Measurements from ENCODE around the gene WDPCP.

DNA sequence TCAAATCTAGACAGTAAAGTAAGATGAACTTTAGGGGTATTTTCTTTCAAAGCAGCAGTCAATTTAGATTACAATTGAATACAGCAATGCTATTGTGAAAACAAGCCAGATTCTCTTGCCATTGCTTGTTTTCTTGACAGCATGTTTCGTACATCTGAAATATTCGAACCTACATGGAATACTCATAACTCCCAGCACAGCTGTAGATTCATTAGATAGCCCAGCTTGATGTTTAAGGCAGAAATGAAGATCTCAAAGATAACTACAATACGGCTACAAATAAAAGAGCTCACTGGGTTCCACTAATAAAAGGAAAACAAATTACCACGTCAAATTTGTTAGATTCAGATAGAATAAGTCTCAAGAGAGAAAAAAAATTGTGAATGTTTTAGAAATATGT, 208.8 kb downstream of the WDPCP start:
- TF ChIP-seq TAF1 (IDR thresholded peaks at IDR 0.05; ENCODE audit: borderline replicate concordance, low read depth, low read length): no peak
- TF ChIP-seq, protein P1, sequence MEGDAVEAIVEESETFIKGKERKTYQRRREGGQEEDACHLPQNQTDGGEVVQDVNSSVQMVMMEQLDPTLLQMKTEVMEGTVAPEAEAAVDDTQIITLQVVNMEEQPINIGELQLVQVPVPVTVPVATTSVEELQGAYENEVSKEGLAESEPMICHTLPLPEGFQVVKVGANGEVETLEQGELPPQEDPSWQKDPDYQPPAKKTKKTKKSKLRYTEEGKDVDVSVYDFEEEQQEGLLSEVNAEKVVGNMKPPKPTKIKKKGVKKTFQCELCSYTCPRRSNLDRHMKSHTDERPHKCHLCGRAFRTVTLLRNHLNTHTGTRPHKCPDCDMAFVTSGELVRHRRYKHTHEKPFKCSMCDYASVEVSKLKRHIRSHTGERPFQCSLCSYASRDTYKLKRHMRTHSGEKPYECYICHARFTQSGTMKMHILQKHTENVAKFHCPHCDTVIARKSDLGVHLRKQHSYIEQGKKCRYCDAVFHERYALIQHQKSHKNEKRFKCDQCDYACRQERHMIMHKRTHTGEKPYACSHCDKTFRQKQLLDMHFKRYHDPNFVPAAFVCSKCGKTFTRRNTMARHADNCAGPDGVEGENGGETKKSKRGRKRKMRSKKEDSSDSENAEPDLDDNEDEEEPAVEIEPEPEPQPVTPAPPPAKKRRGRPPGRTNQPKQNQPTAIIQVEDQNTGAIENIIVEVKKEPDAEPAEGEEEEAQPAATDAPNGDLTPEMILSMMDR (IDR thresholded peaks at IDR 0.05): no peak
- TF ChIP-seq, protein P2, sequence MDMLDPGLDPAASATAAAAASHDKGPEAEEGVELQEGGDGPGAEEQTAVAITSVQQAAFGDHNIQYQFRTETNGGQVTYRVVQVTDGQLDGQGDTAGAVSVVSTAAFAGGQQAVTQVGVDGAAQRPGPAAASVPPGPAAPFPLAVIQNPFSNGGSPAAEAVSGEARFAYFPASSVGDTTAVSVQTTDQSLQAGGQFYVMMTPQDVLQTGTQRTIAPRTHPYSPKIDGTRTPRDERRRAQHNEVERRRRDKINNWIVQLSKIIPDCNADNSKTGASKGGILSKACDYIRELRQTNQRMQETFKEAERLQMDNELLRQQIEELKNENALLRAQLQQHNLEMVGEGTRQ (IDR thresholded peaks at IDR 0.05; ENCODE audit: borderline replicate concordance, low read depth, low read length): no peak
- TF ChIP-seq FOSL2 (IDR thresholded peaks at IDR 0.05; ENCODE audit: borderline replicate concordance, low read depth): no peak
- TF ChIP-seq RXRA (IDR thresholded peaks at IDR 0.05; ENCODE audit: borderline replicate concordance, low read depth): no peak
- TF ChIP-seq POLR2AphosphoS5 (IDR thresholded peaks at IDR 0.05; ENCODE audit: low read depth, low read length): no peak
- no peak for TF ChIP-seq TEAD4 (IDR thresholded peaks at IDR 0.05; ENCODE audit: borderline replicate concordance, insufficient read depth)
- no peak for TF ChIP-seq YY1 (IDR thresholded peaks at IDR 0.05; ENCODE audit: low read depth)
